ENCODE results near the gene ASPG.

GRCh38 chr14:104154246-104154645, 68.7 kb downstream of the ASPG start:
- TF ChIP-seq CTCF (IDR thresholded peaks at IDR 0.05; ENCODE audit: poor library complexity) (no peak), EZH2 (IDR thresholded peaks at IDR 0.05; ENCODE audit: borderline replicate concordance) (no peak), EZH2phosphoT487 (IDR thresholded peaks at IDR 0.05; ENCODE audit: low read depth, severe bottlenecking, unreplicated experiment) (no peak)

Data from hepatocyte (in vitro differentiated cells).